HS-5 (cell line): ENCODE results near the gene SIAH1.
"Not testable (repeated sequence)": the region's sequence is repeated elsewhere in the genome, so short reads cannot be mapped to it uniquely, and the experiment has no call there.

Experiments used
- DNase-seq: peaks from one replicate; pipeline ENCODE4 v3.0.0-alpha.2; 2012; ENCODE audit warnings: low read depth

Gene SIAH1

DNA sequence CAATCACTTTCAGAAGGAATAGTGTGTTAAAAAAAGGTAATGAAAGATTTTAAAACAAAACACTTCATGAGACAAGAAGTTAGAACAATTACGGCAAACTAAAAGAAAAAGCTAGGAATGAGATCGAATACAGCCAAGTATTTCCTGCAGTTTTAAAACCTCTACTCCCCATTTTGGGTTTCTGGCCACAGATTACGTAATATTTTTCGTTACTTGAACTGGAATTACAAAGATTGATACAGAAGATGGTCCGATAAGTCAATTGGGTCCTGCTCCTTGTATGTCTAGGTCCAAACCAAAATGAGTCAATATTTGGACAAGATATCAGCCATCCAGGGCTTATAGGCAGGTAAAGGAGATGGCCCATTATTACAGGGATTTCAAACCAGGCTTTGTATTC lies 52.2 kb downstream of the SIAH1 start:
- no peak for DNase-seq

- DNase-seq = no peak
Observed at GRCh38 chr16:48330841-48331192, 54.4 kb downstream of the SIAH1 start.

DNA sequence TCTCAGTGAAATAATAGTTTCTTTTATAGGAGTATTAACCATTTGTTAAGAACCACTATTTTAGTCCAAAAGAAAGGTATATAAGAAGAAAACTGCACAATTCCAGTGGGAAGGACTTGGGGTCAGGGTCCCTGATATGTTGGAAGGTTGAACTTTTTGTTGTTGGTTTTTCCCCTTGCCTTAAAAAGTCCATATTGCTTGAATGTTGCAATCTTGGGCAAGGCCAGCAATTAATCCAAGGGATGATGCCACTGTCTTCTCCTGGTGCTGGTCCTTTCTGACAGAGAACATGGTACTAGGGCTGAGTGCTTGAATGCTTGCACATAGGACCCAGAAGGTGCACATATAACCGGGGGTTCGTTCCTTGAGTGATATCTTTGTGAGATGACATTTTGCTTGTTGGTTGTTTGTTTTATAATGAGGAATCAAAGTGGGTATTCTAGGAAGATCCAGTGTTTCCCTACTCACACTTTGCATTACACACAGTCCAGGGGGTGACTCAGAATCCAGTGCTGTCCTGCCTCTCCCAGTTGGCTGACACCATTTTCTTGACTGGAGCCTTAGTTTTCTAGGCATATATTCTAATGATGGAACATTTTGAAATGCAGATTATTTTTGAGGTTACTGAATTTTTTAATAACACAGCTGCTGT lies 54.9 kb downstream of the SIAH1 start:
- DNase-seq = no peak

- DNase-seq = no peak
Observed at GRCh38 chr16:48329138-48329537, 56.1 kb downstream of the SIAH1 start.

DNA sequence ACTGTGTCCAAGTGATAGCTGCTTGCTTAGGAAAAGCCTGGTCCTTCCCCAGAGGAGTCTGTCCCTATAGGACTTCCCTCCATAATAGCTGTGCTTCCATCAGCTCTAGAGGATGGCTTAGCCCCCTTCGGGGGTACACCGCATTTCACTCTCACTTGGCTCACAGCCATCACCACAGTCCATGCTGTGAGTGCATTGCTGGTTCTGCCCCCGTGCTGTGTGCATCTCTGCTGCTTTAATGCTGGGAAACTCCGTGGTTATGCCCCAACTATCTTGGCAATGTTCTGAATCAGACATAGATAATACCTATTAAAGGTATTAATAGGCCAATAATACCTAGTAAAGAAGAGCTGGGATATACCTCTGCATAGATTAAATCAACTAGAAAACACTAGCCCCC lies 58.3 kb downstream of the SIAH1 start:
- DNase-seq = no peak

DNA sequence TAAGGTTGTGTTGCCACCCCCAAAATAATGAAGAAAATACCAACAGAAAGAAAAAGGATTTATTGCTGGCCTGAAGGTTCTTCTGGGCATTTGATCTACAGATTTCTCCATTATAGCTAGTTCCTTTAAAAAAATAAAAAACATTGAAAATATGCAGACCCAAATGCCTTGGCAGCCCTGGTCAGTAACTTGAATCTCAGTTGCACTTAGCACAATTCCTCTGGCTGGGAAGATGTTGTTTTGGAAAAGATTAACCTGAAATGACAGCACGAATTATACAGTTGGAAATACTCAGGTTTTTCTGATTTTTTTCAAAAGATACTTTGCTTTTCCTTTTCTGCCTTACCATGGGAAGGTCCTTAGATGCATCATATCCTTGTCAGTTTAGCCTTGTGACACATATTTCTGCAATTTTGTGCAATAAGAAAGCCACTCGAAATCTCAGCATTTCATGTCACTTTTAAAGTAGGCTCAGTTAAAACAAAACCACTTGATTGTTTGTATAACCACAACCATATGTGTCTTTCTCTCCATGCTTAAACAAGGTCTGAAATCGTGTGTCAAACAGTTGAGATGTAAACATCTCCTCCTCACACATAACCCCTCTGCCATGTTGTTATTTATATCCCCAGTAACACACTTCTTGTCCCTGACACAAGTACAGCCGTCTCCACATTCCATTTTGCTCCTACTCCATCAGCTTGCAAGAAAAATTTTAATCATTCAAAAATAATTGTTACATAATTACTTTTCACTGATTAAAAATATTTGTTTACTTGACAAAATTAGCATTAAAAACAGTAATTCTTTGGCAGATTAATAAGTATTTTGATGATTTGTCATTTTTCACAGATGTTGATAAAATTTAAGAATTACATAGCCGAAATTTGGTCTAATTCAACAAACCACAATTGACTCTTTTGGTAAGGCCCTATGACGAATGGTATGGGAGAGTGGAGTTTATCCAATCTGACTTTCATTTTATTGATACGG lies 61.1 kb downstream of the SIAH1 start:
- no peak for DNase-seq

- DNase-seq = no peak
Observed at GRCh38 chr16:48321317-48322036, 63.7 kb downstream of the SIAH1 start.

DNA sequence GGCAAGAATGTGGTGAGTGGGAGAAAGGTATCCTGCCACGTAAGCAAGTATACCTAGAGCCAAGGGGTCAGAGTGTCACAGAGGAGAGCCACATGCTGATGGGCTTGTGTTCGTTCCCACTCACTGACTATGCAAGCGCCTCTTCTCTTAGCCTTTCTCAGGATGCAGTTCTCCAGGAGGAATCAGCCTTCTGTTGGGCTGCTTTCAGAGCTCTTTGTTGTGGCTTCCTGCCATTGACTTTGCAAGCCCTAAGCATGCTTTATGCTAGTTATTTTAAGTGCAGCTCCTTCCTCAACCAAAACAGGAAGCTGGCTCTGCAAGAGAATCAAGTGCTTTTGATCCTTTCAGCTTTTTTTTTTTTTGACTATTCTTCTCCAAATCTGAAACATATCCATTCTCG lies 66.6 kb downstream of the SIAH1 start:
- DNase-seq = no peak

DNA sequence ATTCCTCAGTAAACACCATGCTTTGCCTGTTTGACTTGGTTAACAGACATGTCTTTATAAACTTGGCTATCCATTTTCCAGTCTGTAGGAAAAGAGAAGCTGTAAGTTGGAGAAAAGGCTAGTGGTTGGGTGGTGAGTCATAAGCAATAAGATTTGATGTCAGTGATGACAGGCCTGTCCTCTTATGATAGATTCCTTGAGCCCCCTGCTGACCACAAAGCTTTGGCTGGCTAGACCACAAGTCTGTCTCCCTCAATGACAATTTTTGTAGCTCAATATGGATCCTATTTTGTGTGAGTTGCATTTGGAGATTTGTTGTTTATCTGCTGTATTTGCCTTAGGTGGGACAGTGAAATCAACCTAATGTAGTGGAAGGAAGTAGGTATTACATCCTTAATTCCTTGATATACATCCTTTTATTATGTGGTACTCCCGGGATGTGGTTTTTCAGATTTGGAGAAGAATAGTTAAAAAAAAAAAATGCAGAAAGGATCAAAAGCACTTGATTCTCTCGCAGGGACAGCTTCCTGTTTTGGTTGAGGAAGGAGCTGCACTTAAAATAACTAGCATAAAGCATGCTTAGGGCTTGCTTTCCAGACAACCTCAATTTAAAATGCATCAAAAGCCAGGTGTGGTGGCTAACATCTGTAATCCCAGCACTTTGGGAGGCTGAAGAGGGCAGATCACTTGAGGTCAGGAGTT lies 67.4 kb downstream of the SIAH1 start:
- peak; percentile 20 for DNase-seq

DNA sequence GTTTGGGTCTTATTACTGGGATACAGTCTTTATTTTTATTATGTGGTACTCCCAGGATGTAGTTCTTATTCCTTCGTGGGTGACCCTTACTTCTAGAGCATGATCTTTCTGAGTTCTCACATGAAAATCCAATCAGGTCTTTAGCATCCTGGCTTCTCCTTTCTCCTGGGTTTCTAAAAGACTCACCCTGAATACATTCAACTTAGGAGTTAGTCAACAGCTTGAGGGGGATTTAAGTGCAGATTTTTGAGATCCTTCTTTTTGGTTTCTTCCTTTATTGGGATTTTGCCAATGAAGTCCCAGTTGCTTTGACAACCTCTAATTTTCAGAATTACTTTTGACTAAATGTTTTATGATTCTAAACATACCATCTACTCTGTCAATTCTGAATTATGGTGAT lies 68.2 kb downstream of the SIAH1 start:
- DNase-seq = no peak

- not testable (repeated sequence) for DNase-seq
Observed at GRCh38 chr16:48313905-48314304, 71.3 kb downstream of the SIAH1 start.

DNA sequence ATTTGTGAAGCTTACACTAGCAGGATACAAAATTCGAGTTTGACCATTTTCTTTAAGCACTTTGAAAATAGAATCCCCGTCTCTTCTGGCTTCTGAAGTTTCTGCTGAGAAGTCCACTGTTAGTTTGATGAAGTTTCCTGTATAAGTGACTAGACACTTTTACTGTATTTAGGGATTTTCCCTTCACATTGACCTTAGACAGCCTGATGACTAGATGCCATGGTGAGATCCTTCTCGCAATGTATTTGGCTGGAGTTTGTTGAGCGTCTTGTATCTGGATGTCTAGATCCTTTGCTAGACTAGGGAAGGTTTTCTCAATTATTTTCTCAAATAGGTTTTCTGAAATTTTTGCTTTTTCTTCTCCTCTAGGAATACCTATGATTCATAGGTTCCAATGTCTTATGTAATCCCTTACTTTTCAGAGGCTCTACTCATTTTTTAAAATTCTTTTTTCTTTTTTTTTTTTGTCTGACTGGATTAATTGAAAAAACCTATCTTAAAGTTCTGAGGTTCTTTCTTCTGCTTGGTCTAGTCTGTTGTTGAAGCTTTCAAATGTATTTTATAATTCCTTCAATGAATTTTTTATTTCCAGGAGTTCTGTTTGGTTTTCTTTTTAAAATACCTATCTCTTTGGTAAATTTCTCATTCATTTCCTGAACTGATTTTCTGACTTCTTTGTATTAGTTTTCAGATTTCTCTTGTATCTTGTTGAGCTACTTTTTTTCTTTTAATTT lies 74.1 kb downstream of the SIAH1 start:
- no peak for DNase-seq
